ENCODE results near the gene PURA.
A peak's percentile ranks its signal among the peaks of the same experiment; 100 is the strongest.

The PURA gene

DNA sequence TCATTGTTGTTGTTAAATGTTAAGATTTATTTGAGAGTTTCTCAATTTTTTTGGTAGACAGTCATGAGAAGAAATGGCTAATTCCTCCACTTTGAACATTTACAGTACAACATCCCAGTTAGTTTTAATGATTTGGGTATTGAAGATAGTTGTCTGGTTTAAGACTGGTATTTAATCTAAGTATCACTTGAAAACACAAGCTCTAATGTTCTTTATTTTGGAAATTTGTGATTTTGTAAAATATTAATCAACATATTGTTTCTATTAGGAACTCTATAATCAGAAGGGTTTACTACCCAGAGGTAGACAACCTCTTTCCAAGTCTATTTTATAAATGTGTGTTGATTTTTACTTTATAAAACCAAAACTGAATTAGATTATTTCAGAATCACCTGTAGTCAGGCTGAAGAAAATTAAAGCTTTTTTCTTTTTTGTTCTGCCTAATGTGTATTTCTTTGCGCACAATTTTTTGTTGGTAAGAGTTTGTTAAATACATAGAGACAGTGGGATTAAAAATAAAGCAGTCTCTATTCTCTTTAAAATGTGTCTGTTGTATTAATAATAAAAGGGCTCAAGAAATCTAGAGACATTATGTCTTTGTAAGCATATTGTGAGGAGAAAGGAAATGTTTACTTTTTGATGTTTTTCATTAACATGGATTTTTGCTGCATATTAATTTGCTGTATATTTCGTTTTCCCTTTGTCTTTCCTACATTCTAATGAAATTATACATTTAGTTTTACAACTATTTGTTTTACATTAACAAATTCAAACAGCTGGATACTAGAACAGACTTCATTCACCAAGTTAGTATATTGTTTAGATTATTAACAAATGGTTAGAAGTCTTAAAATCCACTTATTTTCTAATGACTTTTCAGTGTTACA lies 3.9 kb upstream of the PURA start:
- no peak for DNase-seq

- no peak for DNase-seq
These were observed 3.3 kb upstream of the PURA start for GRCh38 chr5:140110646-140110957.

DNA sequence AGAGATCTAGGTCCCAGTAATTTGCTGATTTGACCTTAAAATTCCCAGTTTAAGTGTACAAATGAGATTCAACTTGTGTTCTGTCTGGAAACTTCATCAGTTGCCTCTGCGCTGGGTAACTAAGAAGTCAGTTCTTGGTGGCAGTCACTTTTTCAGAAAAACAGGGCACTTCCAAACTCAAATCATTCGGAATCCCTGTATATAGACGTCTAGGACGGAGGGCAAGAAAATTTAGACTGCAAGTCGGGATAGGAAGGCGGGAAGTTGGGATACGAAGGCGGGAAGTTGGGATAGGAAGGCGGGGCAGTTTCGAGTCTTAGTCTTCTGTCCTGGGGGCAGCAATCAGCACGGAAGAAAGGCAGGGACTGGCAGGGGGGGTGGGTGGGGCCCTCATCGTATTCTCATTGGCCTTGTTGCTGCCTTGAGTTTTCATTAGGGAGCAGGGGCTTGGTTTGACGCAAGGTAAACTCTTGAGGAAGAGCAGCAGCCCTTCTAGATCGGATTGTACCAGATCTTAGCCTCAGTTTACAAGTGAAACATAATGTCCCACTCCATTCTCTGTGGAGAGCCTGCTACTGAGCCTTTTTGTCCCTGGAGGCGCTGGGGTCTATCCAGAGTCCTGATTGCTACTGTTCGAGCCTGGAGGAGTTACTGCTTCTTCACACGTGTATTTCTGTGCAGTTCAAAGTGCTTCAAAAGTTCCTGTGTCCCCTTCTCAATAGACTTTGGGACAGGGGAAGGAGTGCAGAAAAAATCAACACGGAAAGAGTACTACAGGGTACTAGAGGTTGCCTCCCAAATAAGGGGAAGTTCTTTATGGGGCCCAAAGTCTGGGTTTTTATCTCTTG lies 2.7 kb upstream of the PURA start:
- DNase-seq = no peak

DNA sequence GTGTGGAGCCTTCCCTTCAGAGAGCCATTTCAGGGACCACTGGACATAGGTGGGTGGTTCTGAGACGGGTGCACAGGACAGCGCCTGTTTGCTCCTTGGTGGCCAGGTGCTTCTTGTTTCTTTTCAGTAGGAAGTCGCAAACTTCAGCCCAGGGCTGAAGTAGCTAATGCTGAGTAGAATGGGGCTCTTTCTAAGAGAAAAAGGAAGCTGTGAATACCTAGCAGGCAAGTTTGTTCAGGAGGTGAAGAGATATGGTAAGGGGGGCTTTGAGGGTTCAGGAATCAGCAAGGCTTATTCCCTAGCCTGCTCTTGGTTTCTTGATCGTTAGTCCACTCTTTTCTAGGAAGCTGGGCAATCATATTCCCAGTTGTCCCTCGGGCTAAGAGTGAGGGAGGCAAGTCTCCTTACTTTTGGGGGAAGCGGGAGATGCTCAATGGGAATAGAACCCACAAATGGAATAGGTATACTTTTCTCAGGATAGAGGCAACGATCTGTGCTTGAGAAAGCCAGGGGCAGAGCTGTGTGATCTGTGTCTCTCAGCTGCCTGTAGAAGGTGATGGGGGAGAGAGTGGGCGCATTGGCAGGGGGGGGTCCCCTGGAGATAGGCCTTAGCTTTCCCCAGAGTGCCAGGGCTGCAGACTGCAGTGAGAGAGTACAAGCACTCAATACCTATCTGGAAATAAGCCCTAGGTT lies 1.9 kb upstream of the PURA start:
- DNase-seq = no peak

DNA sequence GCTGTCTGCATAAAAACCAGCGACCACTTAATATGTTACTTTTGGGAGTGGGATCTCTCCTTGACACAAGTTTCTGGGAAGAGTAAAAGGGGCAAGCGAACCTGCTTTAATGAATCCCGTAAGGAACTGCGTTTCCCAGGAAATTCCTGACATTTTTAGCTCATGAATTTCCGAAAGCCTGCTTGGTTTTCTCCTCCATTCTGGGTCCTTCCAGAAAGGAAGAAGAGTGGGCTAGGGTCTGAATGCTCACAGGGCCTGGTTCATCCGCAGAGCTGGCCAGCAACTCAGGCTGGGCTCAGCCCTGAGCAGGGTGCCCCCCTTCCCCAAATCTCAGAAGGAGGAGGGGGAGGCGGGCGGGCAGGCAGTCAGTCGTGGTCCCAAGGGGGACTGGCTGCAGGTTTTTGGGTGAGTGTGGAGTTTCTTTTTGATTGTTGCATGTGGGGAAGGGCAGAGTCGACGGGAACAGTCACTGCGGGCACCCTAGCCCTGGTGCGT lies 1.2 kb upstream of the PURA start:
- no peak for DNase-seq

GRCh38 chr5:140113180-140113698 lies 670 bp upstream of the PURA start:
- DNase-seq = peak; percentile 49

- DNase-seq = peak; percentile 66
These were observed 654 bp downstream of the PURA start for GRCh38 chr5:140114341-140115185.

- DNase-seq = no peak
These were observed 1.2 kb downstream of the PURA start for GRCh38 chr5:140115186-140115500.

GRCh38 chr5:140116716-140117115 lies 2.8 kb downstream of the PURA start:
- no peak for DNase-seq

- no peak for DNase-seq
These were observed 3.6 kb downstream of the PURA start for GRCh38 chr5:140117523-140117922.

GRCh38 chr5:140118302-140118936 lies 4.5 kb downstream of the PURA start:
- no peak for DNase-seq

DNA sequence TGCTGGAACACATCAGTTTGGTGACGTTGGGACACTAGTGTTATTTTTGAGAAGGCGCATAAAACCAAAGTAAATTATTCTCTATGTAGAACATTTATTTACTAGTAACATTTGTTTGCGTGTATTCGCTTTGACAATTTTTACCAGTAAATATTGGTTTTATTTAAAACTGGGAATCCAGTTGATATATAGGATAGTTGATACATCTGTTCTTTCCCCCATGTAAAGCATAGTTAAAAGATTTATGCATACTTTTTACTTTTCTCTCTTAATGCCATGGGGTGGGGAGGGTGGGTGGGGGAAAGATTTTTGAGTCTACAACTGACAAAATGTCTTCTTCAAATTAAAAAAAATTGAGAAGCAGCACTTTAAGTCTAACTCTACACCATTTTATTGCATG lies 11.7 kb downstream of the PURA start, which contains the start of gene IGIP:
Gene IGIP, plus strand, starts transcription at position 301 of the 400 bp plus-strand sequence. CDS start 2,540 bp downstream, outside the sequence.
- no peak for DNase-seq

DNA sequence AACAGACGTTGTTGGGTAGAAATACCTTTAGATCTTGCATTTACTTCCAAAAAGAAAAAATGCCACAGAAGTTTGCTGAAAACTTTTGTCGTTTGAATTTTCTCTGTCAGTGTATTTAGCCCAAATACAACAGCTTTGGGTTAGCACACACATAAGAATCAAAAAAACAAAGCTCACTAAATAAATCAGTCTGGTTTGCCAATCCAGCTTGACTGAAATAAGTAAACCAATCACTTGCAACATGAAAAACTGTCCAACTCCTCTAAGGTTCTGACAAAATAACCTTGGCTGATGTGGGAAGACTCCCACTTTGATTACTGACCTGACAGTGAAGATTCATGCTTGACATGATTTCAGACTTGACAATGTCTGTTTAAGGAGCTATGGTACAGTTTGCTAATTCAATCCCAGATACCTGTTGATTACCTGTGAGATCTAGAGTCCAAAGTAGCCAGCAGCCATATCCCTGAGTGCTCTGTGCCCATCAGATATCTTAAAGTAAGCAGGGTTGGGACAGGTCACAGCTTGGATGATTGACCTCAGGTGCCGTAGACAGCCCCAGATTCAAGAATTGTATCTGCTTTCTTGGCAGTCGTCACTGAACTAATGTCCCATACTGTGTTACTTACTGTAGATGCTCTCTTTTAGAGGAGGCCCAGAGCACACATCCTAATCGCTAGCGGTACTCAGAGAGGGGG lies 12.6 kb downstream of the PURA start:
- no peak for DNase-seq

DNA sequence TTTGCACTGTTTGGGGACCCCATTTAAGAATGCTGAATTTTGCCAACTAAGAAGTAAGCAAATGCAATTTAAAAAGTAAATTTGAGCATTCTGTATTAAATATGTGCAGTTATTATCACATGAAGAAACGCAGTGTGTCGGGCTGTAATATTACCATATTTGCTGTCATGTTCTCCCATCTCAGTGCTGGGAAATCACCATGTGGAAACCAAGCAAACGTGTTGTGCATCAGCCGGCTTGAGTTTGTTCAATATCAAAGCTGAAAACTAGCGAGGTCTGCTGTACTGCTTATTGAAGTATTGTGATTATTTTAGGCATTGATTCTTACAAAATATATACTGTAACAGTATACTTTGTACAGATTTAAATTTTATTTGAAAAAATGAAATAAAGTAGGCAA lies 14.5 kb downstream of the PURA start:
- DNase-seq = no peak

DNA sequence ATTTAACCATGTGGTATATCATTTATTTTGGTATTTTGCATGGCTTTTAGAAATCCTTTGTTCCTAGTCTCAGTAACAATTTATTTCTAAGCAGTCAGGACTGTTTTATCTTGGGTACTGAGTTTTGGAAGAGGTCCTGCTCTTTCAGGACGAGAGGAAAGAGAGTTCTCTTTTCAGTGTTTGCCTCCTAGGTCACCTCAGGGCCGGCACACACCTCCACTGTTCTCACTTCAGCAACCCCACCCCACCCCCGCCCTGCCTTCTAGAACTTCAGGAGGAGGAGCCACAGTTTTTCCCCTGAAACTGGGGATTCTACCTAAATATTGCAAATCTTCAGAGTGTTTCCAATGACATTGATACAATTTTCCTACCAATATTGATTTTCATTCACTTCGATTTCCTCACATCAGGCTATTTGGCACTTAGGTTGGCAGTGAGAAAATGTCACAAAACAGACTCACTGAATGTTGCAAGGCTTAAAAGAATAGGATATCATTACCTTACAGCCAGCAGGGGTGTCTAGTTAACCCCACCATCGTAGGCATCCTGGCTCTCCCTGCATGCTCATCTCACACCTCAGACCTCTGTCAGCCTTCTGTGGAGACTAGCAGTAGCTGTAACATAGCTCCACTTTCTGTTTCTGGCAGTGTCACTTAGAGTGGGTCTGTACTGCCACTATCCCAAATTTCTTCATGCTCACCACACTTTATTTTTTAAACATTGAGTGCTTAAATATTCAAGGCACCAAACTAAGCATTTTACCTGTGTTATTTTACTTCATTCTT lies 17.2 kb downstream of the PURA start:
- no peak for DNase-seq

DNA sequence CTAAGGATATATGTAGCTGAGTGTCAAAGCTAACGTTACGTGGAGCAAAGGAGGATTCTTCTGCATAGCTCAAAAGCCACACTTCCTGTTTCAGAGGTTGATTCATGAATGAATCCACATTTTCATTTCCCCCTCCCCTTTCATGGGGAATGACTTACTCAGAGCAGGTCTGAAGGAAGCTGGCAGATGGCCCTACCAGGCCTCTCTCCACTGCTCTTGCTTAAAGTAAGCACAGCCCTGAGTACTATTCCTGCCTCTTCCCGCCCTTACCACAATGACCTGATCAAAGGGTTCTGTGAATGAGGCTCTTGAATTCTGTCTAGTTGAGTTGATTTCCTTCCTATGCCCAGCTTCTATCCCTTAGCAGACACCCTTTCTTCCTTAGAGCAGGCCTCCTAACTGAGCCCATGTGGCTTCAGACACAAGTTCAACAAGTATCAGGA lies 18.1 kb downstream of the PURA start:
- no peak for DNase-seq

- DNase-seq = no peak
These were observed 19.7 kb downstream of the PURA start for GRCh38 chr5:140133514-140134167.

GRCh38 chr5:140134277-140134935 lies 20.5 kb downstream of the PURA start:
- DNase-seq = no peak

GRCh38 chr5:140135127-140135526 lies 21.2 kb downstream of the PURA start:
- DNase-seq = no peak
